ENCODE results near the gene TRMT44.
"Not testable (repeated sequence)": the region's sequence is repeated elsewhere in the genome, so short reads cannot be mapped to it uniquely, and the experiment has no call there.

TRMT44 gene

DNA sequence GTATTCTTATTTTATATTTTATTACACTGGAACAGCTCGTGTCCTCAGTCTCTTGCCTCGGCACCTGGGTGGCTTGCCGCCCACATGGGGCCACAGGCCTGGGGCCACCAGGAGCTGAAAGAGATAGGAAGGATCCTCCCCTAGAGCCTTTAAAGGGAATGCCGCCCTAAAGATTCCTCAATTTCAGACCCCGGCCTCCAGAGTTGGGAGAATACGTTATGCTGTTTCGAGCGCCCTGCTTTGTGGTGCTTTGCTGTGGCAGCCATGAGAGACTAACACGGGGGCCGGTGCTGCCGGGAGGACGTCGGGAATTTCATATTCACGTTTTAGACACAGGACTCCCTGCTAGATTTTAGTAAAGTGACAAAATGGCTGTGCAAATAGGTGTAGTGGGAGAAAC, 33.3 kb upstream of the TRMT44 start:
- no peak for DNase-seq (ENCODE audit: low read depth in 3 of 3)

DNA sequence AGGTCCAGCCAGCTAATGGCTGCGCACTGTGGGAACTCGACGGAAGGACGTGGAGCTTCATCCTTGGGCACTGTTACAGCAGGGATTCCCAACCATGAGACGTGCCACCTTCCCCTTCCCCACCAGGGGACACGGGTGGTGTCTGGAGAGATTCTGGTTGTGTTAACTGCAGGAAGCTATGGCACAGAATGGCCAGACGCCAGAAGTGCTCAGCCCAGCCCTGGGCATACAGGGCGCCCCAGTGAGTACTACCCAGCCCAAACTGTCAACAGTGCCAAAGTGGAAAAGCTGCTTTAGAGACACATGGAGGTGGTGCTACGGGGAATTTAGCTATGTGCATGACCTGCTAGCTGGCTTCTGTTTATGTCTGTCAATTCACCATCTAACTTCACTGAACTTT, 32.8 kb upstream of the TRMT44 start:
- no peak for DNase-seq (ENCODE audit: low read depth in 3 of 3)

DNA sequence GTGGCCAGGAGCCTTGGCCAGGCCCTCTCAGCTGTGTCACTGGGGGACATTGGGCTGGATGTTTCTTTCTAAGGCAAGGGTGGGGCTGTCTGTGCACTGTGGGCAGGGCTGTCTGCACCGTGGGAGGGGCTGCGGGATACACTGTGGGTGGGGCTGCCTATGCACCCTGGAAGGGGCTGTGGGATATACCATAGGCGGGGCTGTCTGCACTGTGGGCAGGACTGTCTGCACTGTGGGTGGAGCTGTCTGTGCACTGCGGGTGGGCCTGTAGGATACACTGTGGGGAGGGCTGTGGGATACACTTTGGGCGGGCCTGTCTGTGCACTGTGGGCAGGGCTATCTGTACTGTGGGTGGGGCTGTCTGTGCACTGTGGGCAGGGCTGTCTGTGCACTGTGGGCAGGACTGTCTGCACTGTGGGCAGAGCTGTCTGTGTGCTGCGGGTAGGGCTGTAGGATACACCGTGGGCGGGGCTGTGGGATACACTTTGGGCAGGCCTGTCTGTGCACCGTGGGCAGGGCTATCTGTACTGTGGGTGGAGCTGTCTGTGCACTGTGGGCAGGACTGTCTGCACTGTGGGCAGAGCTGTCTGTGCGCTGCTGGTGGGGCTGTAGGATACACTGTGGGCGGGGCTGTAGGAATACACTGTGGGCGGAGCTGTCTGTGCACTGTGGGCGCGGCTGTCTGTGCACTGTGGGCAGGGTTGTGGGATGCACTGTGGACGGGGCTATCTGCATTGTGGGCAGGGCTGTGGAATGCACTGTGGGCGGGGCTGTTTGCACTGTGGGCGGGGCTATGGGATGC, 31.1 kb upstream of the TRMT44 start:
- no peak for DNase-seq (ENCODE audit: low read depth in 3 of 3)

DNA sequence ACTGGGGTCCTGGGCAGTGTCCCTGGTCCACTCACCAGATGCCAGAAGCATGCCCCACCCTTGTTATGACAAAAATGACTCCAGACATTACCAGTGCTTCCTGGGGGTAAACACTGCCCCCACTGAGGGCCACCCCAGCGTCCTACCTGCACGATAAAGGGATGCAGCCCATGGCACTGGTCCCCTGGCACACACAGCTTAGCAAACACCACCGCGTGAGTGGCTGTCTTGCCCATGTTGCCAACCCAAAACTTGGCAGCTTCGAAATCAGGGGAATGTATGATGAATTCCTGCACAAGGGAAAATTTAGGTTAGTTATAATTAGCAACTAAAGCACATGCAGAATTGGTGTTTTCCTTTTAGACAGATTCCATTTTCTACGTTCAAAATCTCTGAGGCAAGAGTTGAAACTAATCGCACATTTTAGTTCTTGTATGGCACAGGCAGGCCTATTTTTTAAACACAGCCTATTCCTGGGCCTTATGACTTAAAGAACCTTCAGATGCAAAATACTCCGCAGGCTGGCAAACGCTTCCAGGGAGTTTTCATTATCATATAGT, 30.4 kb upstream of the TRMT44 start:
- no peak for DNase-seq (ENCODE audit: low read depth in 3 of 3)

DNA sequence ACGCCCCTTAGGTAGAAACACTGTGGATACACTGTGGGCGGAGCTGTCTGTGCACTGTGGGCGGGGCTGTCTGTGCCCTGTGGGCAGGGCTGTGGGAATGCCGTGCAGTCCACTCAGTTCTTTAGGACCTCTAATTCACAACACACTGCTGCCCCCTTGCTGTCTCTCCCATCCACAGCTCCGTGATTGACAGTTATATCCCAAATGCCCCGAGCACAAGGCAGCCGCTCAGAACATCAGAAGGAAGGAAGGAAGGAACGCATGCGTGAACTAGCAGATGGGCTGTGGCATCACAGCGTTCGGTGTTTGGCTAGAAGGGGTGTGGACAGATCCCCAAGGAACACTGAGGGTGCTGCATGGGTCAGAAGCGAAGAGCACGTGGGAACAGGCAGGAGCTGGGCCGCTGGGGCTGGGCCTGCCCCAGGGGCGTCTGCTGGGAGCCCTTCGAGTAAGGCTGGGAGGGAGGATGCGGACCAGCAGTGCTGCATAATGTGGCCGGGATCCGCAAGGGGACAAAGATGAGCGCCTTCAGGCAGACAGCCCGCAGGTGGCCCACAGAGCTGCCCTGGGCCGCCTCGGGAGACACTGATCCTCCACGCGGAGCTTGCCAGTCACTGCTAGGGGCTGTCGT, 29.8 kb upstream of the TRMT44 start:
- no peak for DNase-seq (ENCODE audit: low read depth in 3 of 3)

DNA sequence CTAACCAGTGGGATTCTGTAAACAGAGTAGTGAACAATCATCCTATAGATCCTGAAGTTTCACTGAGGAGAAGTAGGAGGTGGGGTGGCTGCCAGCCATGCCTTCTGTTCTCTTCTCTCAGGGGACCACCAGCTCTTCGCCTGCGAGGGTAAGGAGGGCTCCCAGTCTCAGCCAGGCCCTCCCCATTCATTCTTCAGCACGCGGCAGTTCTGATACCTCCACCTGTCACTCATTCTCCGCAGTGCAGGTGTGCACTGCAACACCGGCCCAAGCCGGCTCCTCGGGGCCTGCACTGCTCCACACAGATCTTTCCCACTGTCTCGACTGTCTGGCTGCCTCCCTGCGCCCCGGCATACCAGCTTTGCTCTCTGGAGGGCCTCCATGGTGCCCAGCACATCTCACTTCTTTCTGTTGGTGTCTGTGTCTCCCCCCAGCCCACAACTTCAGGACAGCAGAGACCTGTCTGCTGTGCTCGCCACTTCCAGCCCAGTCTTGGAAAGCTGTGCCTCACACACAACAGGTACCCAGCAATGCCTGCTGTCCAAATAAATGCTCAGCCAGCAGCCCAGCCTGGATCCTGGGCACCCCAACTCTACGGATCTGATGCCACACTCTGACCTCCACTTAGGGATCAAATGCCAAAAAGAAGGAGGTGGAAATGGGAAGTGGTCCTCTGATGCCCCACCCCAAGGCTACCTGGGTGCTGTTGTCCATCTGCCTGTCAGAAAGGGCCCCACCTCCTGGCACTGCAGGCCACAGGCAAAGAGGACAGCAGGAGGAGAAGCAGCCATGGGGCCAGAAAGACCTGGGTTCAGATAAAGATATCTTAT, 29.0 kb upstream of the TRMT44 start:
- no peak for DNase-seq (ENCODE audit: low read depth in 3 of 3)

DNA sequence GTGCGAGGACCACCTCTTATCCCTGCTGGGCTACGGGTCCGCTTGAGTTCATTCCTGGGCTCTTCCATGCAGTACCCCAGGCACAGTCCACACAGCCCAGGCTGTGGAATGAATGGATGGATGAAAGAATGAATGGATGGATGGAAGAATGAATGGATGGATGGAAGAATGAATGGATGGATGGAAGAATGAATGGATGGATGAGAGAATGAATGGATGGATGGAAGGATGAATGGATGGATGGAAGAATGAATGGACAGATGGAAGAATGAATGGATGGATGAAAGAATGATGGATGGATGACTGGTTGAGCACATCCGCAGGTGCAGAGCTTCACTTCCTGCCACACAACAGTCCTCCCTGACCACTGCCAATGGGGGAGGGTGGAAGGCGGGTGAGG, 28.3 kb upstream of the TRMT44 start:
- no peak for DNase-seq (ENCODE audit: low read depth in 3 of 3)

DNA sequence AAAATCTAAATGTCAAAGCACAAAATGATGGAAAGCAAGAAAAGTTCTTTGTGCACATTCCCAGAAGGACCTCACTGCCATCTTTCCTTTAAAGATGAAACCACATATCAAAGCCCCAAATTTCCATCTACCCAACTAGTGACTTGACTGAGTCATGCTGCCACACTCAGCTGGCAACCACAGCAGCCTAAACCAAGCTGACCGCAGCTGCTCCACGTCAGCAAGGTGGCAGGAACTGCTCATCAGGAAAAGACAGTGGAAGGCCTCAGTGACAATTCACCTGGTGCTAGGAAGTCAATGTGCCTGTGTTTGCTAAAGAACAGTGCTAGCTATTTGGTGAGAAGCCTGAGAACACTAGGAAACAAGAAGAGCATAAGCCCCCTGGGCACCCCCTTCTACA, 26.2 kb upstream of the TRMT44 start:
- DNase-seq (ENCODE audit: low read depth in 3 of 3): peak in 1 of 3 donors; percentile 38

DNA sequence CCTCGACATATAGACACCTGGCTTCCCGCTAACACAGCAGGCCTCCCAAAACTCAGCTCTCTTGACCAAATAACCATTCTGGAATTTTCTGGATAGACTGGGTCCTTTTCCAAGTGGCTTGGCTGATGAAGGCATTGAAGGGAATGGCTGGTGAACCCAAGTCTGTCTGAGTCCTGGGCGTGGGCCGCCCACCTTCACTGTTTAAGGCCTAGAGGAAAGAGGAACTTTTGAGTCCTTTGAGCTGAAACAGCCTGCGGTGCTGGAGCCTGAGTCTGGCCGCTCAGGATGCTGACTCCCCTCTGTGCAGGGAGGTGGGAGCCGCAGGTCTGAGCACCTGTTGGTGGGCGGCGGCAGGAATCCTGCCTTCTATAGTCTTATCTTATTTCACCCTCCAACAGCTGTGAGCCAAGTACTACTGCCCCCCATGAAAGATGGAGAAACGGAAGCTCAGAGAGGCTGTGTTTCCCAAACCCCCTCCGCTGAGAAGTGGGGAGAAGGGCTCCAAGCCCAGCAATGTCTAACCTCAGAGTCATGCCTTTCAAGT, 23.4 kb upstream of the TRMT44 start:
- no peak for DNase-seq (ENCODE audit: low read depth in 3 of 3)

DNA sequence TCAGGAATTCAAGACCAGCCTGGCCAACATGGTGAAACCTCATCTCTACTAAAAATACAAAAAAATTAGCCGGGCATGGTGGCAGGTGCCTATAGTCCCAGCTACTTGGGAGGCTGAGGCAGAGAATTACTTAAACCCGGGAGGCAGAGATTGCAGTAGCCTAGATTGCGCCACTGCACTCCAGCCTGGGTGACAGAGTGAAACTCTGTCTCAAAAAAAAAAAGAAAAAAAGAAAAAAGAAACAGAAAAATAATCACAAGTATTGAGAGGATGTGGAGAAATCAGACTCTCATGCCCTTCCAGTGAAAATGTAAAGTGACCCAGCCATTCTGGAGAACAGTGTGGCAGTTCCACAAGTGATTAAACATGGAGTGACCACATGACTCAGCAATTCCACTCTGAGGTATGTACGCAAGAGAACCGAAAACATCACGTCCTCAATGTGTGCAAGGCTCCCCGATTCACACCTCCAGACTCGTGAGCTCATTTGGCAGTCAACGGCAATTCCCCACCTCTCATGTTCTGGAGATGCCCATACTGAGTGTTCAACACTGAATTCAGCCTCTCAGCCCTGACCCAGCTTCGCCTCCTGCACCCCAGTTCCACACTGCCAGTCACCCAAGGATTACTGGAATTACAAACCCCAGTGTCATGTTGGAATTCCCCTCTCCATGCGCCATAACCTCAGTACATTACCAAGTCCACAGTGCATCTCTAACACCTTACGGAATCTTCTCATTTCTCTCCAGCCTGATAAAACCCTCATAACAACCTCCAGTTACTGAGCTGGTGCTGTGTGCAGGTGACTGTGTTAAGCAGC, 21.1 kb upstream of the TRMT44 start:
- DNase-seq (ENCODE audit: low read depth in 3 of 3): peak in 2 of 3 donors; percentile 32 to 64

DNA sequence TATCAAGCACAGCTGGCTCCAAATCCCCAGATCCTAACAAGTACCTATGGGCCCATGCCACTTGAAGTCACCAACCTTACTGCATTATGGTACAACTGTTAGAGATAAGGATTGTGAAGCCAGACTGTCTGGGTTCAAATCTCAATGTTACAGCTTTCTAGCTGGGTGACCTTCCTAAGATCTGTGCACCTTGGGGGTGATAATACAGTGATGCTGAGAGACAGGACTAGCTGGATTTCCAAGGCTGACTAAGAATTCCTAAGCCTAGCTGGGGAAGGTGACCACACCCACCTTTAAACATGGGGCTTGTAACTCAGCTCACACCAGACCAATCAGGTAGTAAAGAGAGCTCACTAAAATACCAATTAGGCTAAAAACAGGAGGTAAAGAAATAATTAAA, 20.4 kb upstream of the TRMT44 start:
- DNase-seq (ENCODE audit: low read depth in 3 of 3): not testable (repeated sequence)

DNA sequence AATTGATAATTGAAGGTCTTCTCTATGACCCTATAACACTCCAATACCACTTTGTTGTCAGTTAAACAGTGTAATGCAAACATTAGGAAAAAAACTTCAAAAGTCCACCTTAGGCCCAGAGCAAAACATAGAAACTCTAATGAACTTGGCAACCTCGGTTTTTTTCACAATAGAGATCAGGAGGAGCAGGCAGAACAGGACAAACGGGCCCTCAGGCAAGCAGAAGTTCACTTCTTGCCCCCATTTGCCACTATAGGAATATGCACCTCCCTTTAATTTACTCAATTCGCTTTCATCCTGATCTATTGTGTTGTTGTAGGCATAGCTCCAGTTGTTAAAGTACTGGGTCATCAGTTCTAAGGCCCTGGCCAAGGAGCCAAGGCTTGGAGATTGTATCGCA, 18.2 kb upstream of the TRMT44 start:
- DNase-seq (ENCODE audit: low read depth in 3 of 3): no peak

DNA sequence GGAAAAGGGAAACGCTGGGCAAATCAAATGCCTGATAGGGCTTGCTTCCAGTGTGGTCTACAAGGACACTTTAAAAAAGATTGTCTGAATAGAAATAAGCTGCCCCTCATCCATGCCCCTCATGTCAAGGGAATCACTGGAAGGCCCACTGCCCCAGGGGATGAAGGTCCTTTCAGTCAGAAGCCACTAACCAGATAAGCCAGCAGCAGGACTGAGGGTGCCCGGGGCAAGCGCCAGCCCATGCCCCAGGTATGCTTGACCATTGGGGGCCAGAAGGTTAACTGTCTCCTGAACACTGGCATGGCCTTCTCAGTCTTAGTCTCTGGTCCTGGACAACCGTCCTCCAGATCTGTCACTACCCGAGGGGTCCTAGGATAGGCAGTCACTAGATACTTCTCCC, 17.8 kb upstream of the TRMT44 start:
- DNase-seq (ENCODE audit: low read depth in 3 of 3): no peak

DNA sequence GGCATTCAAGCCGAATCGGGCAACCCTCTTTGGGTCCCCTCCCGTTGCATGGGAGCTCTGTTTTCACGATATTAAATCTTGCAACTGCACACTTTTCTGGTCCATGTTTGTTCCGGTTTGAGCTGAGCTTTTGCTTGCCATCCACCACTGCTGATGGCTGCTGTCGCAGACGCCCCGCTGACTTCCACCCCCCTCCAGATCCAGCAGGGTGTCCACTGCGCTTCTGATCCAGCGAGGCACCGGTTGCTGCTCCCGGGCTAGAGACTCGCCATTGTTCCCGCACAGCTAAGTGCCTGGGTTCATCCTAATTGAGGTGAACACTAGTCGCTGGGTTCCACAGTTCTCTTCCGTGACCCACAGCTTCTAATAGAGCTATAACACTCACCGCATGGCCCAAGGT, 13.3 kb upstream of the TRMT44 start:
- DNase-seq (ENCODE audit: low read depth in 3 of 3): no peak

DNA sequence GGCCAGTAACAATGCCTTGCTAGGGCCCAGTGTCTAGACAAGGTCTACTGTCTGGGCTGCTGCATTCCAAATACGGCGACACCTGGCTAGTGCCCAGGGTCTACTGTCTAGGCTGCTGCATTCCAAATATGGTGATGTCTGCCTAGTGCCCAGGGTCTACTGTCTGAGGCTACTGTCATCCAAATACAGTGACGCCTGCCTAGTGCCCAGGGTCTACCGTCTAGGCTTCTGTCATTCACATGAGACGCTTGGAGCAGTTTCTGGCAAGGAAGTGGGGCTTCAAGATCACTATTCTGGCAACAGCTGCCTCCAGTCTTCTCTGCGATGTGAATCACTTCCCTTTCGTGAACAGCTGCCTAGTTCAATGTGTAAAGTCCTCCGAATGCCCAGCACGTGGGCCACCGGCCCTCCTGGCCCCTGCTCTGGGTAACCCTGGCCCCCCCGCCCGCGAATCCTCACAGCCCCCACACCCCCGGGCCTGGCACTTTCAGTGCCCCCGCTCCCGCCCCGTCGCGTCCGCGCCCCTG, 12.8 kb upstream of the TRMT44 start:
- DNase-seq (ENCODE audit: low read depth in 3 of 3): no peak

DNA sequence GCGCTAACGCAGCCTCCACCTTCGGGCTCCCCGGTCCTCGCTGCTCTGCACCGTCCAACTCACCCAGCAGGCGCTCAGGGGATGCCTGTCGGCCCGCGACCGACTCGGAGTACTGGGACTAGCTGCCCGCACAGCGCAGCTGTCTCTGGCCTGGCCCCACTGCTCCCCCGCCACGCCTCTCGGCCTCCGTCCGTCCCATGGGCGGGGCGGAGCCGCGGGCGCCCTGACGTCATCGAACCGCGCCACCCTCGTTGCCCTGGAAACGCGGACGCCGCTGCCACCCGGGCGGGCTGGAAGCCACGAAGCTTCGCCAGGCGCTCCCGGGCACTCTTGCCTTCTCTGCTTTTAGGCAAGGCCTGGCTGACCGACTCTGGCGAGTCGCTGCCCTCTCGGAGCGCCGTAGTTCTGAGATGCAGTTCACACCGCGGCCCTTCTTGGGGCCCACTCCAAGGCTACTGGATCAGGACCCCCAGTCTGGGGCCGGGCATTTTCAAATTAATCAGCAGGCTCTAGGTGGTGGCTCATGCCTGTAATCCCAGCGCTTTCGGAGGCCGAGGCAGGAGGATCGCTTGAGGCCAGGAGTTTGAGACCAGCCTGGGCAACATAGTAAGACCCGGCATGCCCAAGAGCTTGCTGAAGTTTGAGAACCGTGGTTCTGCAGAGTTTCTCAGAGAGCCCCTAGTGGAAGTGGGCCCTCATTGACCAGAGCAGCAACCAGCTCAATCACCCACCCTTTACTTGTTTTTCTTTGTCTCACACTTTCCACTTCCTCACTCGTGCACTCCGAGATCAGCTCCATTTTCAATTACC, 12.1 kb upstream of the TRMT44 start:
- DNase-seq (ENCODE audit: low read depth in 3 of 3): peak; percentile 80 to 85 (median 83)

DNA sequence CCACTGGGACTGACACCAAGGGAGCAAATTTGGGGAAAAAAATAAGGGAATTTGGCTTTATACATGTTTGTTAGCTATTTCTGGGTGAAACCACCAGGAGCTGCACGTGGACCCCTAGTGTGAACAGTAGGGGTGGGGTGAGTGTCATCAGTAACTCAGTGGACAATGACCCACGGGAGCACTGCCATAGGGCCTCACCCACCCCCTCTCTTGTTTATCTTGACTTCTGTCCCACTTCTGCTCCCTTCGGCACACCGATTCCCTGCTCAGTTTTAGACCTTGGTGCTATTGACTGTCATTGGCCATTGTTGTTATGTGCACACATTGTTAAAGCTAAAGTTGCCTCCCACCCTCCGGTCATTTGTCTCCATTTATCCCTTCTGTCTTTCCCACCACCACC, 9.0 kb upstream of the TRMT44 start:
- DNase-seq (ENCODE audit: low read depth in 3 of 3): no peak

DNA sequence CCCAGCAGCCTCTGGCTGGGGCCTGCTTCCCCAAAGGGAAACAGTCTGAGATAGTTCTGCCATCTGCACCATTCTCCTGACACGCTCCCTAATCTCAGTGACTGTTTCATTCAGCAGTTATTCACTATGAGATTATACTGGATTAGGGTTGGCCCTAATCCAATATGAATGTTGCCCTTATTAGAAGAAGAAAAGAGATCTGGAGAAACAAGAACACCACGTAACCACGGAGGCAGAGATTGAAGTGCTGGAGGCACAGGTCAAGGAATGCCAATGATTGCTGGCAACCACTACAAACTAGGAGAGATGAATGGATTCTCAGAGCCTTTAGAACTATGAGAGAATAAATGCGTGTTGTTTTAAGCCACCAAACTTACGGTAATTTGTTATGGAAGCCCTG, 7.4 kb upstream of the TRMT44 start:
- DNase-seq (ENCODE audit: low read depth in 3 of 3): no peak

DNA sequence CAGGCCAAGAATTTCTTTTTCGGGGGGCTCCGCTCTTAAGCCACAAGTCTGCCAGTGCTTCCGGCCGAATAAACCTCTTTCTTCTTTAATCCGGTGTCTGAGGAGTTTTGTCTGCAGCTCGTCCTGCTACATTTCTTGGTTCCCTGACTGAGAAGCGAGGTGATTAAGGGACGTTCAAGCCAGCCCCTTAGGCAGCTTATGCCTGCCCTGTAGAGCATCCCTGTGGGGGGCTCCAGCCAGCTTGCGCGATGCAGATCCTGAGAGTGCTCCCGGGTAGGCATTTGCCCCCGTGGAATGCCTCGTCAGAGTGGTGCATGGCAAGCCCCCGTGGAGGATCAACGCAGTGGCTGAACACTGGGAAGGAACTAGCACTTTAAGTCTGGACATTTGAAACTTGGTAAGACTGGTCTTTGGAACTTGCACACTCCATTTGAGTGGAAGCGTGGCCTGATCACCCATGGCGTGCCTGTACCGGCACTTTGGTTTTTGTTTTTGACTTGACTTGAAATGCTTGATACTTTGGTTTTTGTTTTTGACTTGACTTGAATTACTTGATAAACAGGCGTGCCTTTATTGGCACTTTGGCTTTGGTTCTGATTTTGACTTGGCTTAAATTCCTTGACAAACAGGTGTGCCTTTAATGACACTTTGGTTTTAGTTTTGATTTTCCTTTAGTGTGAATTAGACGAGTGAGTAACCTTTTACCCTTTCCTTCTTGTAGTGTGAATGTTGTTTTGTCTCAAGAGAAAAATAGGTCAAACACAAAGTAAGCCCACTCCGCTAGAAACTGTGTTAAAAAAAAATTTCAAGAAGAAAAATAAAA, 6.1 kb upstream of the TRMT44 start:
- no peak for DNase-seq (ENCODE audit: low read depth in 3 of 3)

All from stimulated activated CD4-positive, alpha-beta T cell treated with anti-CD3 and anti-CD28 coated beads, TNF-alpha, amount 100 ng/mL, for 48 hours (primary cell).